Measurements from ENCODE around the gene OOSP4A.
"Not testable (repeated sequence)": the region's sequence is repeated elsewhere in the genome, so short reads cannot be mapped to it uniquely, and the experiment has no call there.

OOSP4A gene

DNA sequence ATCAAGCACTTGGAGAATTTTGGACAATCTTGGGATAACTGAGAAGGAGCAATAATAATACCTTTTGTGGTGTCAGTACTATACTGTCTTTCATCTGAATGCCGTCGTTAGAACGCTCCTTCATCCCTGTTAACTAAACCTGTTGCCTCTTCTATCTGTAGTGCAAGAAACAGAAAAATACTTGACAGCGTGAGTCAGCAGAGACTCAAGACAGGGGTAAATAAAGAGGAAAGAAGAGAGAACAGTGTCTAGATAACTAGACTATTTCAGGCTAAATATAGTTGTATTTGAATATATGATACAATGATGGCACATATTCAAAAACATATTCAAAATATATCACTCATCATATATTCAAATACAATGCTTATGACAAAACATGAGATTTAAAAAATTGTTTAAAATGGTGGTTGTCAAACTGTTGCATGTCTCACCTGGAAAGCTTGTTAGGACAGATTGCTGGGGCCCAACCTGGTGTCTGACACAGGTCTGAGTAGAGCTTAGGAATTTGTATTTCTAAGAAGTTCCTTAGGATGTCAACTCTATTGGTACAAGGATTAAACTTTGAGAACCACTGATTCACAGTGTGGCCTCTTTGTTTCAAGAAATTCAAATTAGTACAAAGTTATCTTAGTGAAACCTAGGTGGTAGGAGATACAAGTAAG is 17.4 kb downstream of the OOSP4A start:
- DNase-seq: no peak

DNA sequence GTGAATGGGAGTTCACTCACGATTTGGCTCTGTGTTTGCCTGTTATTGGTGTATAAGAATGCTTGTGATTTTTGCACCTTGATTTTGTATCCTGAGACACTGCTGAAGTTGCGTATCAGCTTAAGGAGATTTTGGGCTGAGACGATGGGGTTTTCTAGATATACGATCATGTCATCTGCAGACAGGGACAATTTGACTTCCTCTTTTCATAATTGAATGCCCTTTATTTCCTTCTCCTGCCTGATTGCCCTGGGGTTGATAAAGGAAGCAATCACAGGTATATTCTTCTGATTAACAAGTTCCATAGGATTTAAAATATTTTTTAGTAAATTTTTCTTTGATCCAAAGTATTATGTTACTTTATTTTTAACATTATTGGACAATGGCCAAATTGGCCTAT is 18.2 kb downstream of the OOSP4A start:
- DNase-seq: not testable (repeated sequence)

DNA sequence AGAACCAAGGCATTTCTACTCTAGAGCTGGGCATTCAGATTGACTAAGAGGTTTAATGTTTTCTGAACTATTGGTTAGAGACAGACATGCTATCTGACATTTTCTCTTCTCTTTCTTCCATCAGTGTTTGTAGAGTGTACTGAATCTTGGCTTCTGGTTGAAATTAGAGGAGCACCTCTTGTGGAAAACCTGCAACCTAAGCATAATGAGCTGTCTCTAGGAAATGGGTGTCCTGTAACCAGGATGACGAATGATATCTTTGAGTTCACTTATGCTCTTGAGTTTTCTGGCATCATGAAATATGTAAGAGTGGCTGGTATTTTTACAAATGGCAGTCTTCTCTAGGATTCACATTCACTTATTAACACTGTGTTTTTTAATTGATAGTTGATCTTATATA is 19.4 kb downstream of the OOSP4A start:
- no peak for DNase-seq

DNA sequence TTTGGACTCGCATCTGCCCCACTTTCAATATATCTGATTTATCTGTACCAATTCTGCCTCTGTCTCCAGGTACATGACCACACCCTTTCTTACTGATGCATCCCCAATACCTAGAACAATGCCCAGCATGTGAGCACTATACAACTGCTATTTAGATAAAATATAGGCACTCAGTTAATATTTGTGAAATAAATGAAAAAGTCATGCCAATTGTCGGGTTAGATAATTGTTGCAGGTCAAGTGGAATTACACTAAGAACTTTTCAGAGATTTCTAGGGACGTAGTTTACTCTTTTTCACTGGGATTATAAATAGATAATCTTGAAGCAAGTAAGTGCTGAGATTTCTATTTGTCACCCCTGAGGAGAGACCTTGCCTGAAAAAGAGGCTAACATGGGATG is 20.5 kb downstream of the OOSP4A start:
- no peak for DNase-seq

DNA sequence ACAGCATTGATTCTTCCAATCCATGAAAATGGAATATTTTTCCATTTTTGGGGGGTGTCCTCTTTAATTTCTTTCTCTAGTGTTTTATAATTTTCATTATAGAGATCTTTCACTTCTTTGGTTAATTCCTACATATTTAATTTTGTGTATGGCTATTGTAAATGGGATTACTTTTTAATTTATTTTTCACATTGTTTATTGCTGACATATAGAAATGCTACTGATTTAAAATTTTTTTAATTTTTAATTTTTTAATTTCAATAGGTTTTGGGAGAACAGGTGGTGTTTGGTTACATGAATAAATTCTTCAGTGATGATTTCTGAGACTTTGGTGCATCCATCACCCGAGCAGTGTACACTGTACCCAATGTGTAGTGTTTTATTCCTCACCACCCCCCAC is 26.6 kb downstream of the OOSP4A start:
- DNase-seq: no peak

DNA sequence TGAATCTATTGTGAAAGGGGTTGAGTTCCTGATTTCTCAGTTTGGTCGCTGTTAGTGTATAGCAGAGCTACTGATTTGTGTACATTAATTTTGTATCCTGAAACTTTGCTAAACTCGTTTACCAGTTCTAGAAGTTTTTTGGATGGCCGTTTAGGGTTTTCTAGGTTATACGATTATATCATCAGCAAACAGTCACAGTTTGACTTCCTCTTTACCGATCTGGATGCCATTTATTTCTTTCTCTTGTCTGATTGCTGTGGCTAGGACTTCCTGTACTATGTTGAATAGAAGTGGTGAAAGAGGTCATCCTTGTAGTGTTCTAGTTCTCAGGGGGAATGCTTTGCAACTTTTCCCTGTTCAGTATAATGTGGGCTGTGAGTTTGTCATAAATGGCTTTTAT is 28.6 kb downstream of the OOSP4A start:
- DNase-seq: no peak

DNA sequence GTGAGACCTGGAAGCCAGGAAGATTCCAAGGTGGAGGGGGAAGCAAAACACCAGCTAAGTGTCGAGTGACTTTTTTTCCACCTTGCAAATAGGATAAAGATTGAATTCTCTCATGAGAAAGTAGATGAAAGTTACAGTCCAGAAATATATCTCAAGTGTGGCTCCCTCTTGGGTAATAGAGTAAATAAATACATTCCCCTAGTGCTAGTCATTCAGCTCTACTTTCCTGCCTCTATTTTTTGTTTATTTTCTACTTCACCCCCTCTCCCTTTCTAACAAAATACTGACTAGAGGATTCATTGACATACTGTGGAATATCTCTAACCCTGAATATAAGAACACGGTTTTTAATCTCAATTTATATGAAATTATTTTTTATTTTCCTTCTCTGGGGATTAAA is 34.0 kb downstream of the OOSP4A start:
- no peak for DNase-seq

DNA sequence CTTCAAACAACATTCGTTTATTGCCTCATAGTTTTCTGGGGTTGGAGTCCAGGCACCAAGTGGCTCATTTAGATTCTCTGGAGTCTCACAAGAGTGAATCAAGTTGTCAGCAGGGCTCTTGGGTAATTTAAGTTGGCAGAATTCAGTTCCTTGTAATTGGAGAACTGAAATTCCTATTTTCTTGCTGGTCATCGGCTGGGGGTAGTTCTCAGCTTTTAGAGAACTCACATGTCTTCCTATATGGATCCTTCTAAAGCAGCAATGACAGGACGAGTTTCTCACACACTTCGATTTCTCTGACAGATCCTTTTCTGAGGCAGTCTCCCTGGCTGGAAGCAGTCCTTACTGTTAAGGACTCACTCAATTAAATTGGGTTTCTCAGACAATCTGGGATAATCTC is 35.9 kb downstream of the OOSP4A start:
- peak; percentile 60 for DNase-seq

DNA sequence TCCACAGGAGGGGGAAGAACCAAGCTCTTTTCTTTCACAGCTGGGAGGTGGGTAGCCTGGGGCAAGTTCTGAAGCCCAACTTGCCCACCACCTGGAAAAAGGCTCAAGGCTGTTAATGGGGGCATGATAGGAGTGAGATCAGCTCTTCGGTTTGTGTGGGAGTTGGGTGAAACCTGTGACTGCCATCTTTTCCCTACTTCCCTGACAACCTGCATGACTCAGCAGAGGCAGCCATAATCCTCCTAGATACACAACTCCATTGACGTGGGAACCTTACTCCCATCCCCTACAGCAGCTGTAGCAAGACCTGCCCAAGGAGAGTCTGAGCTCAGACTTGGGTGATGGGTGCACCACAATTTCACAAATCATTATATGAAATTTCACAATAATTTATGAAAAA is 39.9 kb downstream of the OOSP4A start:
- no peak for DNase-seq

DNA sequence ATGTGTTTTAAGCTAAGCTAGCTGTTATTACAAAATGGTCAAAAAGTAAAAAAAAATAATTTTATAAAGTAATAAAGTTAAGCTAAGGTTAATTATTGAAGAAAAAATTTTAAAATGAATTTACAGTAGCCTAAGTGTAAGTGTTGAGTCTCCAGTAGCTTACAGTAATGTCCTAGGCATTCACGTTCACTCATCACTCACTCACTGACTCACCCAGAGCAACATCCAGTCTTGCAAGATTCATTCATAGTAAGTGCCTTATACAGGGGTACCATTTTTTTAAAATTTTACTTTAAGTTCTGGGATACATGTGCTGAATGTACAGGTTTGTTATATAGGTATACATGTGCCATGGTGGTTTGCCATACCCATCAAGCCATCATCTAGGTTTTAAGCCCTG is 41.5 kb downstream of the OOSP4A start:
- no peak for DNase-seq

DNA sequence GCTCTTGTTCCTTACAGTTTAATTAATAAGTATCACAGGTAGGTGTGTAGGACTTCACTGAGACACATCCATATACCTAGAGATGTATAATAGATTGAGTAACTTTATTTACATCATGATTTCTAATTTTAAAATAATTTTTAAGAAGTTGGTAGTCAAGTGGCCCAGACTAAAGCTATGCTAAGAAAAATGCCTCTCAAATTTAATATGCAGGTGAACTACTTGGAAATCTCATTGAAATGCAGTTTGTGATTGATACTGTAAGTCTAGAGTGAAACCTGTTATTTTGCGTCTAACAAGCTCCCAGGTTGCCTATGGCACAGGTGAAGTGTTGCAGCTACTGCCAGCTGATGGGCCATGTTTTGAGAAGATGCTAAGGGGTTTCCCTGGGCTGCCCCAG is 53.0 kb downstream of the OOSP4A start, which contains the start of gene OOSP4B:
Gene OOSP4B (plus strand): TSS at position 301 of the 400 bp plus-strand sequence.
- no peak for DNase-seq

DNA sequence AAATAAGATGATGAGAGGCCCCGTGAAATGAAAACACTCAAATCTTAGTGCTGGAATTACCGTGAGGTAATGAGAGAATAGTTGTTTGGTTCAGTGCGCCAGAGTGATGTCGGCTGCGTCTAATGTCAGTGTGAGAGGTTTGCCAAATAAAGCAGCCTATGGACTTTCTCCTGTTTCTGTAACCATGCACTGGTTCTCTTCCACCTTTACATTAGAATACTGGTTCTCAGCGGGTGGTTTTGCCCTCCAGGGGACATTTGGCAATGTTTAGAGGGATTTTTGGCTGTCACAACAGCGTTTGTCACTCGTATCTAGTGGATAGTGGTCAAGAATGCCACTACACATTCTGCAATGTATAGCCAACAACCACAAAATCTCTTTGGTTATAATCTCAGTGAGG is 54.2 kb downstream of the OOSP4A start:
- DNase-seq: no peak
